ENCODE results near the gene NRIP3. TPM values are rescaled to one million over a fixed set of nuclear protein-coding genes. Genes with fewer than 3 reads are reported as not detected.
A peak's percentile ranks its signal among the peaks of the same experiment; 100 is the strongest.

The NRIP3 gene
- total and polyA plus RNA-seq, 9 of the 15 experiments (the other 6 are each of a cell fraction or from before 2014, with no cell fraction given): 4.4 to 18.7 (median 11.6) TPM

DNA sequence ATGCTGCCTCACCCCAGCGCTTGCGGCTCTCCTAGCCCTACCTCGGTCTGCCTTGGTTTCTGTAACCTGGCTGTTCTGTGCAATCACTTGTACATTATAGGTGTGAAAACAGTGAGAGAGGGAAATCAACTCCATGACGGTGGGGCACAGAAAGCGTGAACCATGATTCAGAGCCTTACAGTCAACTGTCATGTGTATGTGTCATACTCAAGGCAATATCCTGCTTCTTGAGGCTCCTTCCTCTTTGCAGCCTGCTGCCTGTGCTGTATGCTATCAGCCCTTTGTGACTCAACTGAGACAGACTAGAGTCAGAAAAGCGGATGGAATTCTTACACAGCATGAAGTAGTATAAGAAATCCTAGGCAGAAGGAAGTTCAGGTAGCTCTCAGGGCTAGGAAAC is 2.1 kb downstream of the NRIP3 start (continued):
- no peak for TF ChIP-seq CUX1 (CRISPR knock-in tag; IDR thresholded peaks at IDR 0.05)
- TF ChIP-seq, protein P1, sequence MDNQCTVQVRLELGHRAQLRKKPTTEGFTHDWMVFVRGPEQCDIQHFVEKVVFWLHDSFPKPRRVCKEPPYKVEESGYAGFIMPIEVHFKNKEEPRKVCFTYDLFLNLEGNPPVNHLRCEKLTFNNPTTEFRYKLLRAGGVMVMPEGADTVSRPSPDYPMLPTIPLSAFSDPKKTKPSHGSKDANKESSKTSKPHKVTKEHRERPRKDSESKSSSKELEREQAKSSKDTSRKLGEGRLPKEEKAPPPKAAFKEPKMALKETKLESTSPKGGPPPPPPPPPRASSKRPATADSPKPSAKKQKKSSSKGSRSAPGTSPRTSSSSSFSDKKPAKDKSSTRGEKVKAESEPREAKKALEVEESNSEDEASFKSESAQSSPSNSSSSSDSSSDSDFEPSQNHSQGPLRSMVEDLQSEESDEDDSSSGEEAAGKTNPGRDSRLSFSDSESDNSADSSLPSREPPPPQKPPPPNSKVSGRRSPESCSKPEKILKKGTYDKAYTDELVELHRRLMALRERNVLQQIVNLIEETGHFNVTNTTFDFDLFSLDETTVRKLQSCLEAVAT (IDR thresholded peaks at IDR 0.05): no peak
- no peak for TF ChIP-seq LARP7 (IDR thresholded peaks at IDR 0.05)
- no peak for TF ChIP-seq ARHGAP35 (IDR thresholded peaks at IDR 0.05; ENCODE audit: partially characterized antibody)
- TF ChIP-seq SP1 (CRISPR knock-in tag; IDR thresholded peaks at IDR 0.05): no peak
- no peak for TF ChIP-seq IRF2 (CRISPR knock-in tag; IDR thresholded peaks at IDR 0.05)
- TF ChIP-seq CGGBP1 (CRISPR knock-in tag; IDR thresholded peaks at IDR 0.05): no peak
- no peak for TF ChIP-seq TBP (optimal IDR thresholded peaks at IDR 0.05; ENCODE audit: low read depth, low read length)
- TF ChIP-seq, protein P2, sequence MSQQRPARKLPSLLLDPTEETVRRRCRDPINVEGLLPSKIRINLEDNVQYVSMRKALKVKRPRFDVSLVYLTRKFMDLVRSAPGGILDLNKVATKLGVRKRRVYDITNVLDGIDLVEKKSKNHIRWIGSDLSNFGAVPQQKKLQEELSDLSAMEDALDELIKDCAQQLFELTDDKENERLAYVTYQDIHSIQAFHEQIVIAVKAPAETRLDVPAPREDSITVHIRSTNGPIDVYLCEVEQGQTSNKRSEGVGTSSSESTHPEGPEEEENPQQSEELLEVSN (IDR thresholded peaks at IDR 0.05; ENCODE audit: borderline replicate concordance in 1 of 2, extremely low read depth in 1 of 2, insufficient read depth in 1 of 2, insufficient read length in 1 of 2, low read depth in 1 of 2, low read length in 1 of 2, poor library complexity in 1 of 2, severe bottlenecking in 1 of 2): peak; percentile 16 to 81
- TF ChIP-seq, protein P3, sequence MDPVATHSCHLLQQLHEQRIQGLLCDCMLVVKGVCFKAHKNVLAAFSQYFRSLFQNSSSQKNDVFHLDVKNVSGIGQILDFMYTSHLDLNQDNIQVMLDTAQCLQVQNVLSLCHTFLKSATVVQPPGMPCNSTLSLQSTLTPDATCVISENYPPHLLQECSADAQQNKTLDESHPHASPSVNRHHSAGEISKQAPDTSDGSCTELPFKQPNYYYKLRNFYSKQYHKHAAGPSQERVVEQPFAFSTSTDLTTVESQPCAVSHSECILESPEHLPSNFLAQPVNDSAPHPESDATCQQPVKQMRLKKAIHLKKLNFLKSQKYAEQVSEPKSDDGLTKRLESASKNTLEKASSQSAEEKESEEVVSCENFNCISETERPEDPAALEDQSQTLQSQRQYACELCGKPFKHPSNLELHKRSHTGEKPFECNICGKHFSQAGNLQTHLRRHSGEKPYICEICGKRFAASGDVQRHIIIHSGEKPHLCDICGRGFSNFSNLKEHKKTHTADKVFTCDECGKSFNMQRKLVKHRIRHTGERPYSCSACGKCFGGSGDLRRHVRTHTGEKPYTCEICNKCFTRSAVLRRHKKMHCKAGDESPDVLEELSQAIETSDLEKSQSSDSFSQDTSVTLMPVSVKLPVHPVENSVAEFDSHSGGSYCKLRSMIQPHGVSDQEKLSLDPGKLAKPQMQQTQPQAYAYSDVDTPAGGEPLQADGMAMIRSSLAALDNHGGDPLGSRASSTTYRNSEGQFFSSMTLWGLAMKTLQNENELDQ (CRISPR knock-in tag; IDR thresholded peaks at IDR 0.05; ENCODE audit: borderline replicate concordance): no peak
- peak; percentile 41; the same call in 1 of the 2 replicates for TF ChIP-seq CTBP1 (IDR thresholded peaks at IDR 0.05; ENCODE audit: borderline replicate concordance)
- TF ChIP-seq ZNF384 (IDR thresholded peaks at IDR 0.05; ENCODE audit: low read depth, low read length): no peak
- TF ChIP-seq ZNF589 (CRISPR knock-in tag; IDR thresholded peaks at IDR 0.05; ENCODE audit: low read depth): 0 out of 2 replicates have a peak, but pooled peaks have one; percentile 47
- TF ChIP-seq, protein P4, sequence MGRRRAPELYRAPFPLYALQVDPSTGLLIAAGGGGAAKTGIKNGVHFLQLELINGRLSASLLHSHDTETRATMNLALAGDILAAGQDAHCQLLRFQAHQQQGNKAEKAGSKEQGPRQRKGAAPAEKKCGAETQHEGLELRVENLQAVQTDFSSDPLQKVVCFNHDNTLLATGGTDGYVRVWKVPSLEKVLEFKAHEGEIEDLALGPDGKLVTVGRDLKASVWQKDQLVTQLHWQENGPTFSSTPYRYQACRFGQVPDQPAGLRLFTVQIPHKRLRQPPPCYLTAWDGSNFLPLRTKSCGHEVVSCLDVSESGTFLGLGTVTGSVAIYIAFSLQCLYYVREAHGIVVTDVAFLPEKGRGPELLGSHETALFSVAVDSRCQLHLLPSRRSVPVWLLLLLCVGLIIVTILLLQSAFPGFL (CRISPR knock-in tag; IDR thresholded peaks at IDR 0.05): no peak

All from K562 (cell line).